Ishikawa (cell line): Measurements from ENCODE around the gene ALG14.

Experiments used
- EP300 ChIP-seq: IDR thresholded peaks from 2 replicates; pipeline ENCODE4 v1.6.1; 2012; ENCODE audit warnings: borderline replicate concordance
- FOXM1 ChIP-seq: IDR thresholded peaks from 2 replicates; pipeline ENCODE4 v1.6.1; 2012; ENCODE audit warnings: low read depth, borderline replicate concordance
- RAD21 ChIP-seq: IDR thresholded peaks from 2 replicates; pipeline ENCODE4 v1.6.1; 2012; ENCODE audit warnings: low read depth
- TAF1 ChIP-seq: IDR thresholded peaks from 2 replicates; pipeline ENCODE4 v1.6.1; 2012; ENCODE audit warnings: low read depth, mild to moderate bottlenecking
- TF ChIP-seq, protein P1 (sequence below): IDR thresholded peaks from 2 replicates; pipeline ENCODE4 v1.6.1; 2012
- TF ChIP-seq, protein P2 (sequence below): IDR thresholded peaks from 2 replicates; pipeline ENCODE4 v1.6.1; 2012; ENCODE audit warnings: low read depth, mild to moderate bottlenecking
- TF ChIP-seq, protein P3 (sequence below): IDR thresholded peaks from 2 replicates; pipeline ENCODE4 v1.6.1; 2012

DNA sequence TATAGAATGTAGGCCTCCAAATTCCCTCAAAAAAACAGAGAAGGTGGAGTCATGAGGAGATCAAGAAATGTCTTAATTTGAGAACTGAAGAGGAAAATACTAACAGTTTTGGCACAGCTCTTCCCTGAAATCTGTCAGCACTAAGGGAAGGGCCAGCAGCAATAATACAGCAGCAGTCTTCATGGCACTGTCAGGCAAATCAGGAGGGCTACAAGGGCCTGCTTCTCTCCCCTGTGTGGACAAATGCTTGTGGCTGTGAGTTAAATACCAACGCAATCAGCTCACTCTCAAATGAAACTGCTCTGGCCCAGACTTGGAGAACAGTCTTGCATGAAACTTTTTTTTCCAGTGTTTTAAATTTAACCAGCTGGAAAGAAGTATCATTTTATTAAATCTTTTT is 125.3 kb downstream of the ALG14 start:
- TF ChIP-seq EP300: no peak
- TF ChIP-seq TAF1: no peak
- TF ChIP-seq FOXM1: no peak
- TF ChIP-seq, protein P1, sequence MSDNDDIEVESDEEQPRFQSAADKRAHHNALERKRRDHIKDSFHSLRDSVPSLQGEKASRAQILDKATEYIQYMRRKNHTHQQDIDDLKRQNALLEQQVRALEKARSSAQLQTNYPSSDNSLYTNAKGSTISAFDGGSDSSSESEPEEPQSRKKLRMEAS: no peak
- TF ChIP-seq, protein P2, sequence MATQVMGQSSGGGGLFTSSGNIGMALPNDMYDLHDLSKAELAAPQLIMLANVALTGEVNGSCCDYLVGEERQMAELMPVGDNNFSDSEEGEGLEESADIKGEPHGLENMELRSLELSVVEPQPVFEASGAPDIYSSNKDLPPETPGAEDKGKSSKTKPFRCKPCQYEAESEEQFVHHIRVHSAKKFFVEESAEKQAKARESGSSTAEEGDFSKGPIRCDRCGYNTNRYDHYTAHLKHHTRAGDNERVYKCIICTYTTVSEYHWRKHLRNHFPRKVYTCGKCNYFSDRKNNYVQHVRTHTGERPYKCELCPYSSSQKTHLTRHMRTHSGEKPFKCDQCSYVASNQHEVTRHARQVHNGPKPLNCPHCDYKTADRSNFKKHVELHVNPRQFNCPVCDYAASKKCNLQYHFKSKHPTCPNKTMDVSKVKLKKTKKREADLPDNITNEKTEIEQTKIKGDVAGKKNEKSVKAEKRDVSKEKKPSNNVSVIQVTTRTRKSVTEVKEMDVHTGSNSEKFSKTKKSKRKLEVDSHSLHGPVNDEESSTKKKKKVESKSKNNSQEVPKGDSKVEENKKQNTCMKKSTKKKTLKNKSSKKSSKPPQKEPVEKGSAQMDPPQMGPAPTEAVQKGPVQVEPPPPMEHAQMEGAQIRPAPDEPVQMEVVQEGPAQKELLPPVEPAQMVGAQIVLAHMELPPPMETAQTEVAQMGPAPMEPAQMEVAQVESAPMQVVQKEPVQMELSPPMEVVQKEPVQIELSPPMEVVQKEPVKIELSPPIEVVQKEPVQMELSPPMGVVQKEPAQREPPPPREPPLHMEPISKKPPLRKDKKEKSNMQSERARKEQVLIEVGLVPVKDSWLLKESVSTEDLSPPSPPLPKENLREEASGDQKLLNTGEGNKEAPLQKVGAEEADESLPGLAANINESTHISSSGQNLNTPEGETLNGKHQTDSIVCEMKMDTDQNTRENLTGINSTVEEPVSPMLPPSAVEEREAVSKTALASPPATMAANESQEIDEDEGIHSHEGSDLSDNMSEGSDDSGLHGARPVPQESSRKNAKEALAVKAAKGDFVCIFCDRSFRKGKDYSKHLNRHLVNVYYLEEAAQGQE: no peak
- TF ChIP-seq, protein P3, sequence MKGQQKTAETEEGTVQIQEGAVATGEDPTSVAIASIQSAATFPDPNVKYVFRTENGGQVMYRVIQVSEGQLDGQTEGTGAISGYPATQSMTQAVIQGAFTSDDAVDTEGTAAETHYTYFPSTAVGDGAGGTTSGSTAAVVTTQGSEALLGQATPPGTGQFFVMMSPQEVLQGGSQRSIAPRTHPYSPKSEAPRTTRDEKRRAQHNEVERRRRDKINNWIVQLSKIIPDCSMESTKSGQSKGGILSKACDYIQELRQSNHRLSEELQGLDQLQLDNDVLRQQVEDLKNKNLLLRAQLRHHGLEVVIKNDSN: no peak
- TF ChIP-seq RAD21: no peak
